Diencephalon (tissue), 1 donor: ENCODE data around the gene YIPF5. TPM values are rescaled to one million over a fixed set of nuclear protein-coding genes. Genes with fewer than 3 reads are reported as not detected.

Source experiments
- small RNA-seq: library from RNA; depleted of rRNA; stranded (forward); fragments of <200 nt; gene quantifications from one replicate; pipeline ENCODE3, GENCODE V24; 2014
- total RNA-seq: library from RNA; depleted of rRNA; stranded (reverse); fragments of >200 nt; gene quantifications from one replicate; pipeline ENCODE4 v1.2.3, GENCODE V29; 2014

YIPF5 gene
- 65.7 TPM for total RNA-seq

DNA sequence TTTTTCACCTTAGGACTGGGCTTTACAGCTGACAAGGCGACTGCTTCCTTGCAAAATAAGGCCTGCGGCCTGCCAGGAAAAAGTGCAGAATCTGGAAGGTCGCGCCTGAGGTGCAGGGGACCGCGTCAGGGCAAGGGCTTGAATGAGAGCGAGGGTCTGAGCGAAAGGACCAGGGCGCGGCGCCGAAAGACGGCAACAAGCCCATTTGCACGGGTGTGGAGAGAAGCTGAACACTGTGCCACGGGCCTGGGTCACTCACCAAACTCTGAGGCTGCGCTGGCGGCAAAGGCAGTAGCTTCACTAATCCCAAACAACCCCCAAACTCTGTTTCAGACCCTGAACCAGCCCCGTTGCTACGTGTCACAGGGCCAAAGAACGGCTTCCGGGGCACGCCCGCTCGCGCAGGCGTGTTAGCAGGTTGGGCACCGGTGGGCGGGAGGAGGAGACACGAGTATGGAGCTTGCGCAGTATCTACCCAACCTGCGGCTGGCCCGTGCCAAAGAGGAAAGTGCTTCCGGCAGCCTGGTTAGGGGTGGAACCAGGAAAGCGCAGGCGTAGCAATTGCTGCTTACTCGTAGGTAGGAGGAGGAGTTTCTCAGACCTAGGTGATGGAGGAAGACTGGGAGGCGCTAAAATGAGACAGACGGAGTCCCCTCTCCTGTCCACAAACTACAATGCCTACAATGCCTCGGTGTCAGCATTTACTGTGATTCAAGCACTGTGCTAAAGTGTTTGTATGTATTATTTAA lies at the start of gene YIPF5, which contains the start of gene KCTD16:
YIPF5 (minus strand) TSS at position 384 of the 749 bp plus-strand sequence. CDS start 704 bp downstream, outside the sequence.
KCTD16 (plus strand) TSS at position 598 of the 749 bp plus-strand sequence.

Small RNA genes lying within 50 kb of the gene (small RNA-seq; reads per million reads assigned to genes)
- gene RN7SL87P: not detected

Other genes with a start within 250 kb of the YIPF5 start
- 51.0 TPM for gene KCTD16, start 214 bp upstream of the YIPF5 start, total RNA-seq